ENCODE data around the gene BICD1.

DNA sequence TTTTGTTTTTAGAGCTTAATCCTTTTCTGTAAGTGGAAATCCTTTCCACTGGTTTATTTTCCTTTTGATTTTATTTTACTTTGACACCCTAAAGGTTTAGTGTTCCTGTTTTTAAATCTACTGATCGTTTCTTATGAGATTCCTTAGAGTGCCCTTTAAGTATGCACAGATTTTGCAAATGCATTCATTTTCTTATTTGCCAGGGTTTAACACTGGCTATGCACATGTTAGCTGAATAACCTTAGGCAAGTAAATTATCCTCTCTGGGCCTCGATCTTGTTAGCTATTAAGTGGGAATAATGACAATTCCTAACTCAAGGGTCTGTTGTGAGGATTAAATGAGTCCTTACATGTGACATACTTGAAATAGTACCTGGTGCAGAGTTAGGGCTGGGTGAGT, 136.0 kb downstream of the BICD1 start:
- TF ChIP-seq CTCF (IDR thresholded peaks at IDR 0.05) (no peak), POLR2A (IDR thresholded peaks at IDR 0.05) (no peak)
